Activated CD8-positive, alpha-beta memory T cell treated with anti-CD3 and anti-CD28 coated beads, Interleukin-2, amount 50 U/mL, for 4 hours (primary cell): ENCODE data around the gene KATNB1.

Experiments used
- DNase-seq: peaks from one replicate; pipeline ENCODE4 v3.0.0-alpha.2; 2020

The KATNB1 gene

DNA sequence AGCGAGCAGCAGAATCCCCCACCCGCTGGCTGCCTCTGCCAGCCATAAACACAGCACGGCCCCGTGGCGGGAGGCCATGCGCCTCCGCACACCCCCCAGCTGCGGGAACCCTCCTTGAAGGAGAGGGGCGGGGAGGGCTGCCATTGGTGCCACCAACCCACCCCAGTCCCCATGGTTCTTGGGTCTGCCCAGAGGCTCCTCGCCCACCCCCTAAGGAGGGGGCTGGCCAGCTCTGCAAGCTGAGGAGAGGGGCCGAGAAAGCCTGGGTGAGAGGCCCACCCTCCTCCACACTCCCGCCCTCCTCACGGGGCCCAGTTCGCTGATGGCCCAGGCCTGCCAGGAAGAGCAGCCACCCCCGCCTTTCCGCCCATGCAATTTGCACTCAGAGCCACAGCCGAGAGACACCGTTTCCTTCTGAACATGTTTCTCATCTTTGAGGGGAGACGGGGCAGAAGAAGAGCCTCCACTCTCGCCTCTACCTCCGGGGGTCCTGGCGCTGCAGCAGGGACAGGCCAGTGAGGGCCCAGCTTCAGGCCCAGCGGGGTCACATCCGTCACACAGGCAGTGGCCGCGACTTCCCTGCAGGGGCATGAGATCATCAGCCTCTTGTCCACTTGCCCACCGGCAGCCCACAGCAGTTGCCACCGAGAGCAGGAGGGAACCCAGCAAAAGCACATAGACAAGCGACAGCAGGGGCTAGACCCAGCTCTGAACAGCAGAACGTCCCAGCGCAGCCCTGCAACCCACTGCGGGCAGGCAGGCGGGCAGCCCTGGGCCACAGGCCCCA lies 23.0 kb downstream of the KATNB1 start:
- DNase-seq: no peak

GRCh38 chr16:57759131-57759530 lies 23.6 kb downstream of the KATNB1 start:
- DNase-seq: no peak

DNA sequence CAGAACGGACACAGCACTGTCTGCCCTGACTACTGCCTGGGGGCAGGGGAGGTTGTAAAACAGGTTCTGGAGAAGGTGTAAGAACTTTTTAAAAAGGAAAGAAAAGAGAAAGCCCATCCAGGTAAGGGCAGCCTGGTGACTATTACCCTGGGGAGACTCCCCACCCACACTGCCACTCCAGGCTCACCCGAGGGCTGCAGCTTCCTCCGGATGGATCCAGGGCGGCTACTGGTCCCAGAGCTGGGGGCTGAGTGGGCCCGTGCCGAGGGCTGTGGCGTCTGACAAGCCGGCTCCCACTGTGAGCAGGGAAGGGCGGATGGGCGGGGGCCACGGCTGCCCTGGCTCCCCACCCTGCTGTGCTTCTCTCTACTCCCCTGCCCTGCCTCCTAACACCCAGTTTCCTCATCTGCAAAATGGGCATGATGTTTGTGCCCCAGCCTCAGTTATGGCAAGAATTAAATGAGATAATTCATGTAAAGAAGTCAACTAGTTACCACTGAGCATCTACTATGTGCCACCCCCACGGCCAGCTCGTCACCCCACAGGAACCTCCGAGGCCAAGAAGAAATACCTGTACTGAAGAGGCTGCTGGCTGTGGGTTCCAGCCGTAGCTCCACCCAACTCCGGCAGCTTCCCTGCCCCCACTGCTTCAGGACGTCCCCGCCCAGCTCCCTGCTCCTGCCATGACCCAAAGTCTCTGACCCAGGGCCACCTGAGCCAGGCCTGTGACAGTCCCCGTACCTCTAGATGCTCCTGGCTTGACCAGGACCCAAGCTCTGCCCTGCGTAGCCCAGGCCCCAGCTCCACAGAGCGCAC lies 24.2 kb downstream of the KATNB1 start:
- DNase-seq: no peak

DNA sequence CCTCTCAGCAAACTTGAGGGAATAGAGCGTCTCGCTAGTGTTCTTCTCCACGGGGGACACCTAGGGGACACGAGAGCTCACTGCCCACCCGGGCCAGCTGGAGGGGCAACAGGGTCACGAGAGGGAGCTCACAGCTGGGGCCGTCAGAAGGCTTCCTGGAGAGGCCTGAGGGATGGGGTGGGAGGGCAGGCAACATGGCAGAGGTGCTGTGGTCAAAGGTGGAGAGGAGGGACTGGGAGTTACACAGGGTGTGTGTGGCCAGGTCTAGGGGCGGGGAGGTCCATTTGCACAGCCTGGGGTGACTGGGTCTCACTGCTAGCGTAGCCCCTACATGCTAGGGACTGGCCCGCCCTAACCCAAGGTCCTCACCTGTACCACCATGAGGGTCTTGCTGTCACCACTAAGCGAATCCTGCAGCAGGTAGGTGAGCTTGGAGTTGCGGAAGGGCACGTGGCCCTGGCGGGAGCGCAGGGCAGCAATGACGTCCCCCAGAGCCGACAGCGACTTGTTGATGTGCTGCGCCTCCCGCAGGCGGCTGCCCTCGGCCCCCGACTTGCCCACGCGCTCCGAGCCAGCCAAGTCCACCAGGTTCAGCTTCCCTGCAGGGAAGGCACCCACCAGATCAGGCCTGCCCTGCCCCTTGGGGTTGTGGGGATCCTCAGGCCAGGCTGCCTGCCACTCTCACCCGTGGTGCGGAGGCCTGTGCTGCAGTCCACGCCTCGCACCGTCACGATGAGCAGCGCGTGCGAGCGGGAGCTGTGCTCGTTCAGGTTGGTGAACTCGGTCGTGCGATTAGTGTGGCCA lies 25.0 kb downstream of the KATNB1 start:
- DNase-seq: no peak

- DNase-seq: no peak
These were observed 25.7 kb downstream of the KATNB1 start for GRCh38 chr16:57761301-57761700.

GRCh38 chr16:57761957-57762356 lies 26.4 kb downstream of the KATNB1 start:
- DNase-seq: no peak

DNA sequence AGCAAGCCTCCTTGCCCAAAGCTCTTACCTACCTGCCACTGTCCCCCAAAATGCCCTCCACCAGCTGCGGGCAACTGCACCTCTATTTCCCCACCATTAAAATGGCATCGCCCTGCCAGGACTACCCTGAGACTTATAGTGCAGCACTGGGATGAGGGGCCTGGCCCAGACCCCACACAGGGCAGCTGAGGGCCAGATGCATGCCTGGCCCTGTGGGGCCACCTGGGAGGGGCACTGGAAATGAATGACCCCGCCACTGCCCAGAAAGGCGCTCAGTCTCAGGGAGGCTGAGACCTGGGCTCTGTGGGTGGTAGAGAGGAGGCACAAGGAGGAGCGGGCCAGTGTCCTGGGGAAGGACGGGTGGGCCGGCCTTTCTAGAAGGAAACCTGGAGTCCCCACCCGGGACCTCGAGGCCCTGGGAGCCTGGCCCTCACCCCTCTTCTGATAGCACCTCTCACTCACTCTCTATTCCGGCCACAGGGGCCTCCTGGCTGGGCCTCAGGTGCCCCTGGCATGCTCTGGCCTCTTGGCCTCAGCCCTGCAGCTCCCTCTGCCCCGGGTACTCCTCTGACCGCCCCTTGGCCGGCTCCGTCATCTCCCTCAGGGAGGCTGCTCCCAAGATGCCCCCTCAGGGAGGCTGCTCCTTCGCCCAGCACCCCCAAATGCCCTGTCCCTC lies 26.9 kb downstream of the KATNB1 start:
- no peak for DNase-seq

- no peak for DNase-seq
These were observed 27.9 kb downstream of the KATNB1 start for GRCh38 chr16:57763285-57764005.

GRCh38 chr16:57764006-57764340 lies 28.4 kb downstream of the KATNB1 start:
- DNase-seq: no peak

DNA sequence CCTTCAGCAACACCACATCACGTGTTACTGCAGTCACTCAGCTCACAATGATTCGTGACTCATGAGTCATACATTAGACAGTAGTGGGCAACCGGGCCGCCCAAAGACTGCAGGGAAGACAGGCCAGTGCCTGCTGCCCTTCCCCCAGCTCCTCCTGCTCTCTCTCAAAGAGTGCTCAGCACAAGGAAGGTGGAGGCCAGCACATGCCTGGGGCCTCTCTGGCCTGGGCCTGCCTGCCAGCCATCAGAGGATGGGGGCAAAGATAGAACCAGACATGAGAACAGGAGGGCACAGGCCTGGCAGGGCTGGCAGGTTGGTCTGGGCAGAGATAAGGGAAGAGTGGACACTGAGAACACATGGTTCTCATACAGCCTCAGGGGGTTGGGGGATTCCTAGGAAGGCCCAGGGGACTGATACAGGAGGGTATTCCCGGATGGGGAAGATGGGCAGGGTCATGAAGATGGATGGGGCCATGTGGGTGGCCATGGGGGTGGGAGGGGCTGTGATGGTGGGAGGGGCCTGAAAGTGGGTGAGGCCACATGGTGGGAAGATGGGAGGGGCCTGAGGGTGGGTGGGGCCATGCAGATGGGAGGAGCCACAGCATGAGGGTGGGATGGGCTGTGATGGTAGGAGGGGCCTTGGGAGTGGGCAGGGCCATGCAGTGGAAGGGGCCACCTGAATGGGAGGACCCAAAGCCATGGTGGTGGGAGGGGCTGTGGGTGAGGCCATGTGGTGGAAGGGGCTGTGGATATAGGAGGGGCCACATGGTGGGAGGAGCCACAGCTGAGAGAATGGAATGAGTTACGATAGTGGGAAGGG lies 29.0 kb downstream of the KATNB1 start:
- no peak for DNase-seq

DNA sequence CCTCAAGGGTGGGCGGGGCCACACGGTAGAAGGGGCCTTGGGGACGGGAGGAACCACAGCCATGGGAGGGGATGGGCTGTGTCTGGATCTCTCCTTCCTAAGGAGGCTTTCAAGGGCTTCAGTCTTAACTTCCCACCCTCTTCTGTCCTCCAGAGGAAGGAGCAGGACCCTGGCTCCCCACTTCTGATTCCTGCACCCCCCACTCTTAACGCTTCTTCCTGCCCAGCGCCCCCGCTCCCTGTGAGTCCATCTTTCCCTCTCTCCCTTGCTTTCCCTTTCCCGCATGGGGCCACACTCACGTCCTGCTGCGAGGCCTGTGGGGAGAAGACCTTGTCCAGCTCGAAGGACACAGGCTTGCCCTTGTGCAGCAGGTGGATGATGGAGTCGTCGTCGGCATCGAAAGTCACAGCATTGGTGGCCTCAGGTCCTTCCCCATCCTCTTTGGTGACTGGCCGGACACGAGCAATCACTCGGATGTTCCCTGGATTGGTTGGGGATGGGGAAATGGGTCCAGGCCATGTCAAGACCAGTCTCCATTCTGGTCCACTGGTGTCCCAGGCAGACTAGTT lies 29.7 kb downstream of the KATNB1 start:
- no peak for DNase-seq

GRCh38 chr16:57766714-57767348 lies 31.3 kb downstream of the KATNB1 start:
- no peak for DNase-seq

DNA sequence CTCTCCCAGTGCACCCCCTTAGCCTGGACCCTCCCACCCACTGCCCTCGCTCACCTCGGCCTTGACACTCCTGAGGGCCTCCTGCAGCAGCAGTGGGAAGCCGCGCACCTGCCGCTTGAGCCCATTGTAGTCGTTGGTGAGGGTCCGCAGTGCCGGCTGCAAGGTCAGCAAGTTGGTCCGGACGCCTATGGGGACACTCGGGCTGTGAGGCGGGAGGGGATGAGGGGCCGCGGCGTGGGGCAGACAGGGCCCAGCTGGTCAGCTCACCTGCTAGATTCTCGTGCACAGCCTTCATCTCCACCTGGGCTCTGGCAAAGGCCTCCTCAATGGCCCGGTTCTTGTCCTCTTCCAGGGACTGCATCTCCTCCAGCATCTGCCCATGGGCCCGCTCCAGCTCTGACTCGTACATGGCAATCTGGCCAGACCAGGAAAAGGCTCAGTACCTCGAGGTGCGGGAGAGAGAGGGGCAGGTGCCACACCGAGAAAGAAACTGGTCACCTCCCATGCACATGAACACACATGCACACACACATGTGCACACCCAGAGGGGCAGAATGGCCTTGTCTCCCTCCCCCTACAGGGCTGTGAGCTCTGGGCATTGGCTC lies 34.1 kb downstream of the KATNB1 start:
- no peak for DNase-seq

GRCh38 chr16:57770361-57770760 lies 34.8 kb downstream of the KATNB1 start:
- no peak for DNase-seq

- DNase-seq: no peak
These were observed 35.7 kb downstream of the KATNB1 start for GRCh38 chr16:57771141-57771785.

- DNase-seq: no peak
These were observed 37.4 kb downstream of the KATNB1 start for GRCh38 chr16:57773019-57773418.

- no peak for DNase-seq
These were observed 38.2 kb downstream of the KATNB1 start for GRCh38 chr16:57773655-57774295.

DNA sequence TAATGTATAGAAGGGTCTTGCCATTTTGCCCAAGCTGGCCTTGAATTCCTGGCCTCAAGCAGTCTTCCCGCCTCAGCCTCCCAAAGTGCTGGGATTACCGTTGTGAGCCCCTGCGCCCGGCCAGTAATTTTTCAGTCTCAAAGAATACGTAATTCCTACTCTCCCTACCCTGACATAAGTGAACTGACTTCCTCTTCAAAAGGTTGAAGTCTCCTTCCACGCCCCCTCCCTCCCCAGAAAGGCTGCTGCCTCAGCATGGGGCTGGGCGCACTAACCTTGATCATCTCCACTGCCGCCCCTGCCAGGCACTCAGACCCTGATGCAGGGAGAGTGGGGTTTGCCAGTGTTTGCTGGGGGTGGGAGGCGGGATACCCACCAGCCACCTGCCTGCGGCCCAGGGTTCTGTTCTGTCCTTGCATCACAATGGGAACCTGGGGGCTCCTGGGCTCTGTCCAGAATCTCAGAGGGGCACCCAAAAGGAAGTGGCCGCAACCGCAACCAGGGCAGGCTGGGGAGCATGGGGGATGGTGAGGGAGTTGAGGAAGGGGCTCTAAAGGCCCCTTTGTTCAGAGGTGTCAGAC lies 39.2 kb downstream of the KATNB1 start:
- DNase-seq: no peak
